Type B pancreatic cell (in vitro differentiated cells): ENCODE data around the gene HKDC1. TPM values are rescaled to one million over a fixed set of nuclear protein-coding genes. Genes with fewer than 3 reads are reported as not detected.
"Not testable (repeated sequence)": the region's sequence is repeated elsewhere in the genome, so short reads cannot be mapped to it uniquely, and the experiment has no call there.

Source experiments
- DNase-seq: peaks from one replicate; pipeline ENCODE4 v3.0.0; 2021; ENCODE audit warnings: mixed read lengths; ENCODE audit not compliant: unreplicated experiment; ENCODE audit errors: extremely low spot score
- H3K27ac Mint-ChIP-seq: 2 replicates; pipeline ENCODE4 v1.8.0; 2021; ENCODE audit warnings: mild to moderate bottlenecking, mixed read lengths
- H3K27me3 Mint-ChIP-seq: 2 replicates; pipeline ENCODE4 v1.8.0; 2021; ENCODE audit warnings: mixed read lengths
- H3K36me3 Mint-ChIP-seq: 2 replicates; pipeline ENCODE4 v1.8.0; 2021; ENCODE audit warnings: mixed read lengths
- H3K4me1 Mint-ChIP-seq: one replicate; pipeline ENCODE4 v1.8.0; 2021; ENCODE audit warnings: mixed read lengths; ENCODE audit not compliant: unreplicated experiment
- H3K4me3 Mint-ChIP-seq: 2 replicates; pipeline ENCODE4 v1.8.0; 2021; ENCODE audit warnings: mild to moderate bottlenecking, mixed read lengths
- H3K9me3 Mint-ChIP-seq: 2 replicates; pipeline ENCODE4 v1.8.0; 2021; ENCODE audit warnings: mixed read lengths
- total RNA-seq: library from RNA; stranded (reverse); gene quantifications from 2 replicates; pipeline ENCODE4 v1.2.1, GENCODE V29; 2021; ENCODE audit warnings: low replicate concordance
- TF ChIP-seq, protein P1 (sequence below): fragments of 200-600 bp; sonication (generic); conservative IDR thresholded peaks from 2 replicates; pipeline ENCODE4 v1.5.0; 2021; ENCODE audit warnings: antibody characterized with exemption, mild to moderate bottlenecking

HKDC1 gene
- total RNA-seq, 1 donor from 2014 or later, result 2.4 TPM

DNA sequence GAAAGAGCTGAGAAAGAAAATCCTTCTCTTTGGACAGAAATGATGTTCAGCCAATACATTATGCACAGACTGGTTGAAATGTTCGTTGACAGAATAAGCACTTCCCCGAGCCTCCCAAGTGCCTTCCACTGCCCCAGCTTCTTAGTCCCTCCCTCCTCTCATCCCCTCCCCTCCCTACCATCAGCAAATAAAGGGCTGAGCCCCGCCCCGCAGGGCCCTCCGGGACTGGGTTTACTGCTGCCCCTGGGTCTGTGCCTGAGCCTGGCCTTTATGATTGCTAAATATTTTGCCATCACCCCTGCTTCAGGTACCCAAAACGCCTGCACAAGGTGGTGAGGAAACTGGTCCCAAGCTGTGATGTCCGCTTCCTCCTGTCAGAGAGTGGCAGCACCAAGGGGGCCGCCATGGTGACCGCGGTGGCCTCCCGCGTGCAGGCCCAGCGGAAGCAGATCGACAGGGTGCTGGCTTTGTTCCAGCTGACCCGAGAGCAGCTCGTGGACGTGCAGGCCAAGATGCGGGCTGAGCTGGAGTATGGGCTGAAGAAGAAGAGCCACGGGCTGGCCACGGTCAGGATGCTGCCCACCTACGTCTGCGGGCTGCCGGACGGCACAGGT lies 28.1 kb downstream of the HKDC1 start:
- H3K27ac Mint-ChIP-seq, result no peak overlapping the region
- no peaks in the 10 kb centered on the region for H3K36me3 Mint-ChIP-seq
- no peak overlapping the region for H3K4me3 Mint-ChIP-seq
- H3K27me3 Mint-ChIP-seq, result peaks cover 3% of the 10 kb centered on the region
- H3K4me1 Mint-ChIP-seq, result no peaks in the 10 kb centered on the region
- TF ChIP-seq, protein P1, sequence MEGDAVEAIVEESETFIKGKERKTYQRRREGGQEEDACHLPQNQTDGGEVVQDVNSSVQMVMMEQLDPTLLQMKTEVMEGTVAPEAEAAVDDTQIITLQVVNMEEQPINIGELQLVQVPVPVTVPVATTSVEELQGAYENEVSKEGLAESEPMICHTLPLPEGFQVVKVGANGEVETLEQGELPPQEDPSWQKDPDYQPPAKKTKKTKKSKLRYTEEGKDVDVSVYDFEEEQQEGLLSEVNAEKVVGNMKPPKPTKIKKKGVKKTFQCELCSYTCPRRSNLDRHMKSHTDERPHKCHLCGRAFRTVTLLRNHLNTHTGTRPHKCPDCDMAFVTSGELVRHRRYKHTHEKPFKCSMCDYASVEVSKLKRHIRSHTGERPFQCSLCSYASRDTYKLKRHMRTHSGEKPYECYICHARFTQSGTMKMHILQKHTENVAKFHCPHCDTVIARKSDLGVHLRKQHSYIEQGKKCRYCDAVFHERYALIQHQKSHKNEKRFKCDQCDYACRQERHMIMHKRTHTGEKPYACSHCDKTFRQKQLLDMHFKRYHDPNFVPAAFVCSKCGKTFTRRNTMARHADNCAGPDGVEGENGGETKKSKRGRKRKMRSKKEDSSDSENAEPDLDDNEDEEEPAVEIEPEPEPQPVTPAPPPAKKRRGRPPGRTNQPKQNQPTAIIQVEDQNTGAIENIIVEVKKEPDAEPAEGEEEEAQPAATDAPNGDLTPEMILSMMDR, result no peak
- H3K9me3 Mint-ChIP-seq, result no peaks in the 10 kb centered on the region
- DNase-seq, result no peak

DNA sequence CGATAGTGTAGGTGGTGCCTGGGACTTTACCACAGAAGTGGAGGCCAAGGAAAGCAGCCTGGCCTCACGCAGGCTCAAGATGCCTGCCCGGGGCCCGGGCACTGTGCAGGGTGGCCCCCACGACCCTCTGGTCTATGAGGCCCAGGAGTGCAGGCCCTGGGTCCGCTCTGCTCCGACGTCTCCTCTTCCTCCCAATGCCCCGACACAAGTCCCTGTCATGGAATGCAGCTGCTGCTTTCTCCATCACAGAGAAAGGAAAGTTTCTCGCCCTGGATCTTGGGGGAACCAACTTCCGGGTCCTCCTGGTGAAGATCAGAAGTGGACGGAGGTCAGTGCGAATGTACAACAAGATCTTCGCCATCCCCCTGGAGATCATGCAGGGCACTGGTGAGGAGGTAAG lies 29.9 kb downstream of the HKDC1 start:
- TF ChIP-seq, protein P1, result no peak
- H3K4me3 Mint-ChIP-seq, result no peak overlapping the region
- no peak for DNase-seq
- no peaks in the 10 kb centered on the region for H3K36me3 Mint-ChIP-seq
- no peak overlapping the region for H3K27ac Mint-ChIP-seq
- peaks cover 3% of the 10 kb centered on the region for H3K27me3 Mint-ChIP-seq
- H3K9me3 Mint-ChIP-seq, result no peaks in the 10 kb centered on the region
- no peaks in the 10 kb centered on the region for H3K4me1 Mint-ChIP-seq

DNA sequence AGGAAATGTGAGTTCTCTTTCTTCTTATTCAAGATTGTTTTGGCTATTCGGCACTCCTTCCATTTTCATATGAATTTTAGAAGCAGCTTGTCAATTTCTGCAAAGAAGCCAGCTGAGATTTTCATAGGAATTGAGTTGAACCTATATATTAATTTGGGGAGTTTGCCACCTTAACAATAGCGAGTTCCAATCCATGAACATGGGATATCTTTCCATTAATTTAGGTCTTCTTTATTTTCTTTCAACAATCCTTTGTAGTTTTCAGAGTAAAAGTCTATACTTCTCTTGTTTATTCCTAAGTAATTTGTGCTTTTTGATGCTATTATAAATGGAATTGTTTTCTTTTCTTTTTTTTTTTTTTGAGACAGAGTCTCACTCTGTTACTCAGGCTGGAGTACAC lies 31.3 kb downstream of the HKDC1 start:
- not testable (repeated sequence) for H3K4me1 Mint-ChIP-seq, H3K4me3 Mint-ChIP-seq, H3K27ac Mint-ChIP-seq, H3K27me3 Mint-ChIP-seq, DNase-seq, H3K36me3 Mint-ChIP-seq, H3K9me3 Mint-ChIP-seq

DNA sequence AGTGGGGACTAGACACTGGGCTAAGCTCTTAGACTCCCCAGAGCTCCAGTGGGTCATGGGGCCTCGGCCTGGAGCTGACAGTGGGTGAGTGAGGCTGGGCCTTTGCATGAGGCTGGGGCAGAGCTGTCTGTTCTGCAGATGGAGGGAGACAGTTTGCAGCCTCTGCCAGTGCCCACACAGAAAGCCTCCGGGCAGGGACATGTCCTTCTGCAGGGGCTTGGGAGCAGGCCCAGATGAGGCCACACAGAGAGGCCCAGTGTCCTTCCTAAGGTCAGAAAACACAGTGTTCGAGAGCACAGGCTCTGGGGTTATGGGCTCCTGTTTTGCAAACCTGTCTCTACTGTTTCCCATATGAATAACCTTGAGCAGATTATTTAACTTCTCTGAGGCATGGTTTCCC lies 33.0 kb downstream of the HKDC1 start:
- H3K27me3 Mint-ChIP-seq, result peaks cover 6% of the 10 kb centered on the region
- H3K27ac Mint-ChIP-seq, result no peak overlapping the region
- H3K4me3 Mint-ChIP-seq, result no peak overlapping the region
- H3K9me3 Mint-ChIP-seq, result no peaks in the 10 kb centered on the region
- TF ChIP-seq, protein P1, result no peak
- H3K36me3 Mint-ChIP-seq, result no peaks in the 10 kb centered on the region
- DNase-seq, result no peak
- H3K4me1 Mint-ChIP-seq, result no peaks in the 10 kb centered on the region

DNA sequence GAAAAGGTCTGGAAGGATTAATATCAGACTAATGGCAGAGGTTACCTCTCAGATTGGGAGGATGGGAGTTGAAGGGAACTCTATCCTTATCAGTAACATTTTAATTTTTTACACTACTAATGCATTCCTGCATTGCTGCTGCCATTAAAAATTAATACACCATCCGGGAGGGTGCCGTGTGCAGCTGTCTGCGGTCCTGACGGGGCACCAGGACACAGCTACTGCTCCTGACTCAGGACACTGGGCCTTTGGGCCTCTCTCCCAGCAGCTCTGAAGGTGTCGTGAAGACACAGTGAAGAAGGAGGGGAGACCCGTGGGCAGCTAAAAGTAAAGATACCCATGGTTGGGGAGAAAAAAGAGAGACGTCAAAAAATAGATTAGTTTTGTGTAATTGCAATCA lies 34.7 kb downstream of the HKDC1 start:
- Mint-ChIP-seq H3K9me3 (no peaks in the 10 kb centered on the region), H3K4me3 (no peak overlapping the region), H3K27me3 (peaks cover 3% of the 10 kb centered on the region), H3K36me3 (no peaks in the 10 kb centered on the region), H3K4me1 (no peaks in the 10 kb centered on the region), H3K27ac (no peak overlapping the region)
- no peak for DNase-seq
- TF ChIP-seq, protein P1, result no peak

DNA sequence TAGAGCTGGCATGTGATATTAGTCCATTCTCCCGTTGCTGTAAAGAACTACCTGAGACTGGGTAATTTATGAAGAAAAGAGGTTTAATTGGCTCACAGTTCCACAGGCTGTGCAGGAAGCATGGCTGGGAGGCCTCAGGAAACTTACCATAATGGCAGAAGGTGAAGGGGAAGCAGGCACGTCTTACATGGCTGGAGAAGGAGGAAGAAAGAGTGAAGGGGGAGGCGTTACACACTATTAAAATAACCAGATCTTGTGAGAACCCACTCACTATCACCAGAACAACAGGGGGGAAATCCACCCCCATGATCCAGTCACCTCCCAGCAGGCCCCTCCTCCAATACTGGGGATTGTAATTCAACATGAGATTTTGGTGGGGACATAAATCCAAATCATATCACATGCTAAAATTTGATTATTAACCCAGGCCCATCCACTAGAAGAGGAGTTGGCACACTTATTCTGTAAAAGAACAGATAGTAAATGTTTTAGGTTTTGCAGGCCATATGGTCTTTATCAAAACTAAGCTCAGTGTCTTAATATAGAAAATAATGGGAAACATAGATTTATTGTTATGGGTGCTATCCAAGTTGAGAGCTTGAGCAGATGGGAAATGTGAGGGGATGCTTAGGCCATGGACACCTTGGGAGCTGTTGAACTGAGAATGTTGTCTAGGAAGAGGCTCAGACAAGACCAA lies 39.6 kb downstream of the HKDC1 start:
- Mint-ChIP-seq H3K27ac (no peak overlapping the region), H3K36me3 (no peaks in the 10 kb centered on the region), H3K4me1 (peaks cover 10% of the 10 kb centered on the region), H3K4me3 (no peak overlapping the region), H3K9me3 (no peaks in the 10 kb centered on the region), H3K27me3 (peaks cover 3% of the 10 kb centered on the region)
- no peak for DNase-seq
- TF ChIP-seq, protein P1, result no peak
